Common myeloid progenitor, CD34-positive (primary cell): ENCODE measurements around the gene SNPH.

Experiments used
- CTCF ChIA-PET: fragments of 350-600 bp; sonication (Branson Sonifier 250); formaldehyde crosslinking; loops from one replicate; lab custom pipeline; 2021; ENCODE audit warnings: antibody characterized with exemption; lab: Charles Lee
- POLR2A ChIA-PET: fragments of 350-600 bp; sonication (Branson Sonifier 250); formaldehyde crosslinking; loops from one replicate; lab custom pipeline; 2021; ENCODE audit warnings: antibody characterized with exemption; lab: Charles Lee
- DNase-seq, 3 donors: peaks; one replicate each; pipeline versions ENCODE4 v3.0.0 to v3.0.0-alpha.2; 2013
- H3K27ac ChIP-seq, 2 experiments: 1 replicate in 1 of 2; 2 replicates in 1 of 2; pipeline ENCODE4 v1.7.0; 2013; ENCODE audit warnings: inconsistent platforms in 2 of 2, low read length in 2 of 2, mild to moderate bottlenecking in 2 of 2, low read depth in 1 of 2, moderate library complexity in 1 of 2; ENCODE audit not compliant: severe bottlenecking in 2 of 2, insufficient read depth in 1 of 2, poor library complexity in 1 of 2
- H3K27me3 ChIP-seq, 5 experiments: replicated peaks in 2 of 5; 1 replicate in 3 of 5; 2 replicates in 2 of 5; pipeline versions ENCODE4 v1.6.1 to v1.7.0; 2013; ENCODE audit warnings: low read length in 4 of 5, mild to moderate bottlenecking in 2 of 5, moderate library complexity in 2 of 5, inconsistent platforms in 1 of 5; ENCODE audit not compliant: insufficient read depth in 5 of 5, control insufficient read depth in 4 of 5
- H3K36me3 ChIP-seq, 4 experiments: 1 replicate in 2 of 4; 2 replicates in 2 of 4; pipeline versions ENCODE4 v1.6.1 to v1.7.0; 2013; ENCODE audit warnings: low read length in 3 of 4, control low read depth in 1 of 4, mild to moderate bottlenecking in 1 of 4; ENCODE audit not compliant: control insufficient read depth in 4 of 4, insufficient read depth in 4 of 4
- H3K4me1 ChIP-seq, 4 experiments: 1 replicate in 3 of 4; 2 replicates in 1 of 4; pipeline versions ENCODE4 v1.6.1 to v1.7.1; 2013; ENCODE audit warnings: low read length in 3 of 4, mild to moderate bottlenecking in 3 of 4, control low read depth in 1 of 4, inconsistent platforms in 1 of 4, moderate library complexity in 1 of 4; ENCODE audit not compliant: control insufficient read depth in 4 of 4, insufficient read depth in 4 of 4; ENCODE audit errors: control extremely low read depth in 1 of 4
- H3K4me3 ChIP-seq, 7 experiments: 1 replicate in 4 of 7; 2 replicates in 3 of 7; pipeline versions ENCODE4 v1.5.1 to v1.7.0; 2013; ENCODE audit warnings: mild to moderate bottlenecking in 7 of 7, low read length in 6 of 7, moderate library complexity in 6 of 7, inconsistent platforms in 2 of 7, low read depth in 2 of 7, control low read depth in 1 of 7; ENCODE audit not compliant: insufficient read depth in 4 of 7, control insufficient read depth in 1 of 7; ENCODE audit errors: extremely low read depth in 1 of 7
- H3K9me3 ChIP-seq, 5 experiments: 1 replicate in 4 of 5; 2 replicates in 1 of 5; pipeline versions ENCODE4 v1.6.1 to v1.7.1; 2013; ENCODE audit warnings: low read length in 4 of 5, mild to moderate bottlenecking in 2 of 5, inconsistent platforms in 1 of 5, low read depth in 1 of 5, moderate library complexity in 1 of 5; ENCODE audit not compliant: control insufficient read depth in 4 of 5, insufficient read depth in 2 of 5; ENCODE audit errors: control extremely low read depth in 1 of 5
- WGBS: methylation state at CpG from one replicate; pipeline ENCODE4 v1.1.5; 2013; ENCODE audit not compliant: insufficient coverage; 5-methylcytosine and 5-hydroxymethylcytosine counted together

SNPH gene

GRCh38 chr20:1323830-1324597 is 57.9 kb downstream of the SNPH start:
- Histone ChIP-seq H3K4me1 (peaks cover 10 to 59% (median 43%) of the 10 kb centered on the region in 4 experiments), H3K27ac (peak overlapping the region; percentile 99), H3K36me3 (peaks cover 0 to 6% (median 3%) of the 10 kb centered on the region in 4 experiments), H3K9me3 (no peaks in the 10 kb centered on the region), H3K4me3 (peak overlapping the region in 3 of 7 experiments; percentile 89 to 95 (median 91)), H3K27me3 (no peaks in the 10 kb centered on the region)
- 90% methylated on average over 10 of the region's 12 CpGs for WGBS
- ChIA-PET POLR2A (interaction anchor here (1.3 to 2.5 kb wide), 3 partner anchors 59 to 69 kb away, joined by 3 to 8 read pairs (median 6); partner anchors contain the start of gene FKBP1A), CTCF (interaction anchor here (0.9 to 4.0 kb wide), 6 partner anchors 9 to 114 kb away, joined by 3 to 35 read pairs (median 4); no protein-coding TSS in a partner anchor)
- no peak for DNase-seq

GRCh38 chr20:1324598-1325172 is 58.6 kb downstream of the SNPH start:
- Histone ChIP-seq H3K4me3 (peak overlapping the region; percentile 66 to 95 (median 82)), H3K9me3 (no peaks in the 10 kb centered on the region), H3K27me3 (no peaks in the 10 kb centered on the region), H3K27ac (peak overlapping the region; percentile 99), H3K36me3 (peaks cover 0 to 6% (median 3%) of the 10 kb centered on the region in 4 experiments), H3K4me1 (peaks cover 10 to 60% (median 43%) of the 10 kb centered on the region in 4 experiments)
- DNase-seq, result peak; percentile 79 to 91 (median 87)
- 4% methylated on average over 7 of the region's 15 CpGs for WGBS
- POLR2A ChIA-PET, result interaction anchor here (0.7 to 2.5 kb wide), 4 partner anchors 12 to 69 kb away, joined by 3 to 8 read pairs (median 4); partner anchors contain the start of gene FKBP1A
- CTCF ChIA-PET, result interaction anchor here (0.6 to 4.0 kb wide), 6 partner anchors 9 to 113 kb away, joined by 3 to 35 read pairs (median 3); no protein-coding TSS in a partner anchor

- peak overlapping the region; percentile 66 to 95 (median 82) for H3K4me3 ChIP-seq
- ChIA-PET POLR2A (interaction anchor here (0.5 to 2.5 kb wide), 6 partner anchors 11 to 326 kb away, joined by 3 to 8 read pairs (median 3); partner anchors contain the start of gene FKBP1A), CTCF (interaction anchor here (0.6 to 4.0 kb wide), 6 partner anchors 10 to 113 kb away, joined by 3 to 35 read pairs (median 4); no protein-coding TSS in a partner anchor)
- peak; percentile 96 to 98 (median 97) for DNase-seq
- peaks cover 0 to 8% (median 3%) of the 10 kb centered on the region in 4 experiments for H3K36me3 ChIP-seq
- peaks cover 10 to 62% (median 43%) of the 10 kb centered on the region in 4 experiments for H3K4me1 ChIP-seq
- H3K27ac ChIP-seq, result peak overlapping the region; percentile 99
- under 1% methylated on average over 54 of the region's 56 CpGs for WGBS
- H3K27me3 ChIP-seq, result no peaks in the 10 kb centered on the region
- H3K9me3 ChIP-seq, result no peaks in the 10 kb centered on the region
Observed at GRCh38 chr20:1325173-1326030, 59.3 kb downstream of the SNPH start.

GRCh38 chr20:1326031-1326930 is 60.2 kb downstream of the SNPH start:
- CTCF ChIA-PET, result interaction anchor here (1.0 to 3.4 kb wide), 7 partner anchors 10 to 110 kb away, joined by 3 to 11 read pairs (median 4); no protein-coding TSS in a partner anchor
- H3K4me3 ChIP-seq, result peak overlapping the region; percentile 66 to 95 (median 82)
- WGBS, result 63% methylated on average over 10 of the region's 10 CpGs
- POLR2A ChIA-PET, result interaction anchor here (0.5 to 2.5 kb wide), 4 partner anchors 65 to 325 kb away, joined by 3 to 8 read pairs (median 4); partner anchors contain the start of gene FKBP1A
- no peaks in the 10 kb centered on the region for H3K9me3 ChIP-seq
- no peaks in the 10 kb centered on the region for H3K27me3 ChIP-seq
- peak overlapping the region; percentile 99 for H3K27ac ChIP-seq
- H3K4me1 ChIP-seq, result peaks cover 10 to 63% (median 43%) of the 10 kb centered on the region in 4 experiments
- DNase-seq, result no peak
- H3K36me3 ChIP-seq, result peaks cover 0 to 16% (median 7%) of the 10 kb centered on the region in 4 experiments

GRCh38 chr20:1327241-1327653 is 61.2 kb downstream of the SNPH start:
- POLR2A ChIA-PET, result no interaction called here

More at GRCh38 chr20:1327241-1327653, 61.2 kb downstream of the SNPH start:
- Histone ChIP-seq H3K4me3 (no peak overlapping the region), H3K27ac (no peak overlapping the region), H3K36me3 (peaks cover 0 to 16% (median 9%) of the 10 kb centered on the region in 4 experiments), H3K4me1 (peaks cover 10 to 60% (median 42%) of the 10 kb centered on the region in 4 experiments), H3K27me3 (no peaks in the 10 kb centered on the region), H3K9me3 (no peaks in the 10 kb centered on the region)
- WGBS, result 98% methylated on average over 8 of the region's 8 CpGs
- DNase-seq, result no peak
- CTCF ChIA-PET, result interaction anchor here (1.0 to 3.4 kb wide), 5 partner anchors 11 to 109 kb away, joined by 3 to 11 read pairs (median 4); no protein-coding TSS in a partner anchor
